Naive B cell (primary cell): Measurements from ENCODE around the gene ROPN1L. TPM values are rescaled to one million over a fixed set of nuclear protein-coding genes. Genes with fewer than 3 reads are reported as not detected.

Experiments
- ATAC-seq, 2 donors: fragments of 150-1000 bp; cut with Tn5 transposase; 2 replicates each; pipeline ENCODE4 v1.10.0; 2021; ENCODE audit warnings: low read depth in 2 of 2, mild to moderate bottlenecking in 2 of 2, moderate library complexity in 2 of 2
- DNase-seq: peaks from one replicate; pipeline ENCODE4 v3.0.0; 2022
- H3K27ac Mint-ChIP-seq, 6 donors: one replicate each; pipeline ENCODE4 v1.8.0; 2020 to 2022; ENCODE audit warnings: mild to moderate bottlenecking in 6 of 6, mixed read lengths in 6 of 6, moderate library complexity in 5 of 6, inconsistent platforms in 2 of 6
- H3K27me3 Mint-ChIP-seq, 3 donors: one replicate each; pipeline ENCODE4 v1.8.0; 2021 to 2022; ENCODE audit warnings: mixed read lengths in 3 of 3, mild to moderate bottlenecking in 1 of 3
- H3K36me3 Mint-ChIP-seq, 2 donors: one replicate each; pipeline ENCODE4 v1.8.0; 2020 to 2022; ENCODE audit warnings: mixed read lengths in 2 of 2, inconsistent platforms in 1 of 2, mild to moderate bottlenecking in 1 of 2
- H3K4me1 Mint-ChIP-seq, 3 donors: one replicate each; pipeline ENCODE4 v1.8.0; 2020 to 2022; ENCODE audit warnings: mixed read lengths in 3 of 3, inconsistent platforms in 1 of 3, mild to moderate bottlenecking in 1 of 3, moderate library complexity in 1 of 3
- H3K4me3 Mint-ChIP-seq, 8 donors: one replicate each; pipeline ENCODE4 v1.8.0; 2020 to 2022; ENCODE audit warnings: mild to moderate bottlenecking in 8 of 8, mixed read lengths in 8 of 8, moderate library complexity in 8 of 8, inconsistent platforms in 2 of 8
- H3K9me3 Mint-ChIP-seq, 7 donors: one replicate each; pipeline ENCODE4 v1.8.0; 2020 to 2022; ENCODE audit warnings: mixed read lengths in 7 of 7, mild to moderate bottlenecking in 5 of 7, inconsistent platforms in 2 of 7, moderate library complexity in 1 of 7
- polyA plus RNA-seq, 6 donors: library from polyadenylated mRNA; unstranded; fragments of 300-500 nt; fragmentation: Illumina TruSeq; gene quantifications; one replicate each; pipeline ENCODE4 v1.2.3, GENCODE V29; 2021; ENCODE audit warnings: low read depth in 6 of 6

Gene ROPN1L
- polyA plus RNA-seq, 6 donors from 2014 or later = 0.58 to 0.70 TPM; not detected in 4

DNA sequence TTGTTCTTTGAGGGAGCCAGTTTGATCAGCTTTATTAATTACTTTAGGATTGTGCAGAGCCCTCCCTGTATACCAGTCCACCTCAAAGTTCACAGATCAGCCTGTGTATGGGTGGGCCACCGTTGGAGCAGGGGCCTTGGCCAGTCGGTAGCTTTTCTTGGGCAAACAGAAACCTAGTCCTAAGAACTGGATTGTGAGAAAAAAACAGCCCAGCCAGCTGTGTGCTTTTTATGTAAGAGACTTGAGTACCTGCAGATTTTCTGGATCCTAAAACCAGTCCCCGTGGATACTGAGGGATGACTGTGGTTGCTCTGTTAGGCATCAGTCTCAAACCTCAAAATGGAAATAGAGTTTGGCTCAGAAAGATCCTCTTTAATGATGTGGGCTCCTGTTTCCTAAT, 24.8 kb upstream of the ROPN1L start:
- Mint-ChIP-seq H3K4me1 (peaks cover 5 to 11% (median 7%) of the 10 kb centered on the region in 3 donors), H3K27ac (no peak overlapping the region), H3K27me3 (no peaks in the 10 kb centered on the region), H3K36me3 (peaks cover 20 to 27% of the 10 kb centered on the region in 2 donors), H3K4me3 (no peak overlapping the region), H3K9me3 (no peaks in the 10 kb centered on the region)
- ATAC-seq (no peak), DNase-seq (no peak)

DNA sequence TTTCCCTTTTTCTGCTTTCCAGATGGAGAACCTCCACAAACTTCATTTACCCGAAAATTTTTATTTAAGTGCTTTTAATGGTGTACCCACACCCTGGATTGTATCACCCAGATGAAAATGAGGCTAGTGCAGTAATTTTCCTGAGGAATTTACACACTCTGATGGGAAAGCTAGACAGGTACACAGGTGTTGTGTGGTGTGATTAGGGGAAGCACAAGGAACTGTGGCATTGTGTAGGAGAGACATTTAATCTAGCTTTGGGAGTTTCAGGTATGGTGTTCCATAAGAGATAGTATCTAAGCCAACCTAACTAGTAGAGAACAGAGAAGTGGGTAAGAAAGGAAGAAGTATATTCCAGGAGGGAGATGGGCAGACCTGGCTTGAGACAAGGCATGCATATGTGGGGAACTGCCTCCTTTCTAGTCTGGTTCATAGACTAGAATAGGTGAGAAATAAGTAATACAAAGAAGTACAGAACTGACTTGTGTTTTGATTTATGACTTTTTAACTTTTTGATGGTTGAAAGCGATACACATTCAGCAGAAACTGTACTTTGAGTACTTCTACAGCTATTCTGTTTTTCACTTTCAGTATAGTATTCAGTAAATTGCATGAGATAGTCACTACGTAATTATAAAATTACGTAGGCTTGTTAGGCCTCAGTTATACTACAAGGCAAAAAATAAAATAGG, 22.9 kb upstream of the ROPN1L start:
- Mint-ChIP-seq H3K4me3 (no peak overlapping the region), H3K27me3 (no peaks in the 10 kb centered on the region), H3K4me1 (peaks cover 16 to 23% (median 21%) of the 10 kb centered on the region in 3 donors), H3K9me3 (no peaks in the 10 kb centered on the region), H3K36me3 (peaks cover 16% of the 10 kb centered on the region in 2 donors), H3K27ac (peak overlapping the region in 1 of 6 donors; percentile 11)
- no peak for ATAC-seq
- DNase-seq = no peak

DNA sequence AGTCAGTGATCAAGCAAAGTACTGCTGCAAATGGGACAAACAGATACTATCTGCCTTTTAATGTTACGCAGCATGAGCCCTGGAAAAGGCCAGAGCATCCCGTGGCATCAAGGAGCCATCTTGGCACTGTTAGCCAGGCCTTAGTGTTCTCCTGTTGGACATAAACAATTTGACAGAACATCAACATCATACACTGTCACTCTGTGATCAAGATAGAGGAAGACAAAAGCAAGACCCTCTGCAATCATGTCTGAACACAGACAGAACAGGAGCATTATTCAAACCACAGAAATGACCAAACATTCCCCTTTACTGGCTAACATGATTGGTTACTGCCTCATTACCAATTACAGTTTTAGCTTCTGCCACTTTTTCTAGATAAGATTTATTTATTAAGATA, 21.2 kb upstream of the ROPN1L start:
- Mint-ChIP-seq H3K27me3 (no peaks in the 10 kb centered on the region), H3K4me3 (no peak overlapping the region), H3K9me3 (no peaks in the 10 kb centered on the region), H3K36me3 (peaks cover 16 to 24% of the 10 kb centered on the region in 2 donors), H3K4me1 (peaks cover 16 to 29% (median 21%) of the 10 kb centered on the region in 3 donors), H3K27ac (peak overlapping the region in 1 of 6 donors; percentile 0)
- DNase-seq (no peak), ATAC-seq (no peak)

DNA sequence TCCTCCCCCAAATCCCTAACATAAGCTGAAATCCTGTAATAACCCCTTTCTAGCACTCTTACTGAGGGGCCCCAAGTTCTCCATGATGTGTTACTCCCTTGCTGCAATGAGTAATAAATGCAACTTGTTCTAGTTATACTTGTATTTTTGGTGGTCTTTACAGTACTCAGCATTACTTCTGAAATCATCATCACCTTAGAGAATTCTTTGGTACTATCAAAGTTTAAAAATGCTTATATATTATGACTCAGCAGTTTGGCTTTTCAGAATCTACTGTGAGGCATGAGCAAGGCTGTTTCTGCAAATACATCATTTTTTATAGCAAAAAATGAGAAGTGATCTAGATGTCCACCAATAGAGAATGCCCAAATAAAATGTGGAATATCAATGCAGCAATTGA, 20.7 kb upstream of the ROPN1L start:
- ATAC-seq = no peak
- H3K4me3 Mint-ChIP-seq = no peak overlapping the region
- H3K27ac Mint-ChIP-seq = peak overlapping the region in 1 of 6 donors; percentile 0
- H3K4me1 Mint-ChIP-seq = peaks cover 16 to 29% (median 21%) of the 10 kb centered on the region in 3 donors
- no peaks in the 10 kb centered on the region for H3K9me3 Mint-ChIP-seq
- H3K27me3 Mint-ChIP-seq = no peaks in the 10 kb centered on the region
- H3K36me3 Mint-ChIP-seq = peaks cover 16 to 26% of the 10 kb centered on the region in 2 donors
- DNase-seq = no peak

DNA sequence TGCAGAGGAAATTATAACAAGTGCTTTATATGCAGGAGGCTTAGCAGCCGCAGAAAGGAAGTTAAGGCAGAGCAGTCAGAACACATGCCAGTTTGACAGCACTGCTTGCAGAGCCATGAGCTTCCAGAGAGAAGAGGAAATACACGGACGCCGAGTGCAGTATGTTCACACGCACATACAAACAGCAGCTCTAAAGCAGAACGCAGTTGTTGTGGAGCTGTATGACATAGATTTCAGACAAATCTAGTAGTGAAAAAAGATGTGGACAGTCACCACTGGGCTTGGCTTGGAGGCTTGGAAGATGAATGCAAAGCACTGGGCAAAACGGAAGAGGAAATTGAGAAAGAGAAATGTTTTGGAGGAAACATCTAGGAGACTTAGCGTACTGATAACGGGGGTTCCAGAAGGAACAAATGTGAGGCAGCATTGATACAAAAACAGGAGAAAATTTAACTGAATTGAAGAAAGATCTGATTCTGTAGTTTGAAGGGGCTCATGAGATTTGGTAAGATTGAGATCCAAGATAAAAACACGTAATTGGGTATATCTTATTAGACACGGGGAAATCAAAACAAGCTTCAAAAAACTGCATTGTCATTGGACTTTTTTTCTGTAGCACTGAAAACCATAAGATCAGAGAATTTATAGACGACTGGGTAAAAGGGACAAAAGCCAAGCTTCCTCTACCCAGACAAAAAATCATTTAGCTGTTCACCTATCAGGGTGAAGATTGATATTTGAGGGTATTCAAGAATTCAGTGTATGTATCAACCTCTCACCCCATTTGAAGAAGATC, 19.6 kb upstream of the ROPN1L start:
- Mint-ChIP-seq H3K4me1 (peaks cover 16 to 29% (median 21%) of the 10 kb centered on the region in 3 donors), H3K27ac (peak overlapping the region in 4 of 6 donors; percentile 6 to 82 (median 50)), H3K4me3 (peak overlapping the region in 2 of 8 donors; percentile 13 to 34), H3K9me3 (no peaks in the 10 kb centered on the region), H3K36me3 (peaks cover 24 to 35% of the 10 kb centered on the region in 2 donors), H3K27me3 (no peaks in the 10 kb centered on the region)
- DNase-seq (peak; percentile 5), ATAC-seq (peak in 1 of 2 donors; percentile 64)

DNA sequence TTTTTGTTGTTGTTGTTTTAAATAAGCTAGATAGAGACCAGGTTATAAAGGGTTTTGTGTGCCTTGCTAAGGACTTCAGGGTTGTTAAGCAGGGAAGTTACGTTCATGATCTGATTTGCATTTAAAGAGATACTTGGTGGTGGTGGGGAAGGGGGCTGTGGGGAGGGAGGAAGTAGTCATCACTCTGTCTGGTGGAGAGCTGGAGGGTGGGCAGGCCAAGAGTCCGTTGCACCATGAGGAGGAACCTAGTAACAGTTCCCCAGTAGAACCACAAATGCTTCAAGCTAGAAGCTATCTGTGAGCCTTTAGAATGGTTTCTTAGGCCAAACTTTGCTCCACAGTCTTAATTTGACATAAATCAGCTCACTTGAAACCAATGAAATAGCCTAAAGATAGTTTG, 18.7 kb upstream of the ROPN1L start:
- H3K4me1 Mint-ChIP-seq = peaks cover 16 to 29% (median 21%) of the 10 kb centered on the region in 3 donors
- H3K9me3 Mint-ChIP-seq = no peaks in the 10 kb centered on the region
- ATAC-seq (peak; percentile 57 to 62), DNase-seq (no peak)
- peak overlapping the region; percentile 27 to 90 (median 57) for H3K27ac Mint-ChIP-seq
- no peaks in the 10 kb centered on the region for H3K27me3 Mint-ChIP-seq
- H3K36me3 Mint-ChIP-seq = peaks cover 31 to 40% of the 10 kb centered on the region in 2 donors
- no peak overlapping the region for H3K4me3 Mint-ChIP-seq

DNA sequence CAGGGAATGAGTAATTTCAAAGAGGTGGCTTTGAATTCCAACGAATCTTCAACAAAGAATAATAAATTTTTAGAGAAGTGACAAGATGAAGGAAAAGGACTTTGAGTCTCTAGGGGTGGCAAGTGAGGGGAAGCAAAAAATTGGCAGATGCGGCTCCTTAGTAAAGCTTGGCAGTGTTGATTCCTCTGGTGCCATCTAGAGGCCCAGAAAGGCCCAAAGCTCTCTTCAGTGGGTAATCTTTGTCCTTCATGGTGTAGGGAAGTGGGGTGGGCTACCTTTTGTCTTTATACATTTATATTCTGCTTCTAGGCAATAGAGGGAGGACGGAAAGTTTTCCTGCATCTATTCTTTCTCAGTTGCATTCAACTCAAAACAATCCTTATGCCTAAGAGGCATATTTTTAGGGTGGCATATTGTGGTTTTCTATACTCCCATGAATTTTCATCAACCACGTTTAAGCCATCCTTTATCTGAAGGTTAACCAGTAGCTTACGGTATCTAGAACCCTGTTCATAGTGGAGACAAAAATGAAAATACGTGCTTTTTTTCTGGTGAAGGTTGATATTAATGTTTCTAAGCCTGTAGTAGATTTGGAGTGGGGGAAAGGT, 17.5 kb upstream of the ROPN1L start:
- H3K36me3 Mint-ChIP-seq = peaks cover 23 to 35% of the 10 kb centered on the region in 2 donors

DNA sequence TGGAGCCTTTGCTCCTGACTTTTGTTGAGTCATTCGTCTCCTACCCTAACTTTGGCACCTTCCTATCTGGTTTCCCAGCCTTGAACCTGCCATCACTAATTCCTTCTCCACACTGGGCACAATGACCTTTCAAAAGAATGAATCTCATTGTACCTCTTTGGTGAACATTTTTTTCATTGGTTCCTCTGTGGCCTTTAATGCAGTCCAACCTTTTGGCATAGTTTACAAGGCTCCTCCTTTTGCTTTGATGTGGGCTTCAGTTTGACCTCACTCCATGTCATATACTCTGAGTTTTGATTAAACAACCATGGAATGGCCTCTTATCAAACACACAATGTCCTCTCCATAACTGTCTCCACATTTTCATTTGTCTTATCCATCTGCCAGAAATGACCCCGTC, 14.5 kb upstream of the ROPN1L start:
- ATAC-seq = no peak
- Mint-ChIP-seq H3K27me3 (no peaks in the 10 kb centered on the region), H3K4me1 (peaks cover 10 to 14% (median 14%) of the 10 kb centered on the region in 3 donors), H3K4me3 (no peak overlapping the region), H3K36me3 (peaks cover 36 to 39% of the 10 kb centered on the region in 2 donors), H3K27ac (no peak overlapping the region), H3K9me3 (no peaks in the 10 kb centered on the region)
- DNase-seq = no peak

More for the DNA sequence above, 17.5 kb upstream of the ROPN1L start:
- peak; percentile 62 to 76 for ATAC-seq
- peaks cover 12 to 29% (median 21%) of the 10 kb centered on the region in 3 donors for H3K4me1 Mint-ChIP-seq
- no peaks in the 10 kb centered on the region for H3K9me3 Mint-ChIP-seq
- H3K27ac Mint-ChIP-seq = peak overlapping the region in 4 of 6 donors; percentile 1 to 59 (median 32)
- H3K27me3 Mint-ChIP-seq = no peaks in the 10 kb centered on the region
- peak; percentile 20 for DNase-seq
- H3K4me3 Mint-ChIP-seq = no peak overlapping the region

DNA sequence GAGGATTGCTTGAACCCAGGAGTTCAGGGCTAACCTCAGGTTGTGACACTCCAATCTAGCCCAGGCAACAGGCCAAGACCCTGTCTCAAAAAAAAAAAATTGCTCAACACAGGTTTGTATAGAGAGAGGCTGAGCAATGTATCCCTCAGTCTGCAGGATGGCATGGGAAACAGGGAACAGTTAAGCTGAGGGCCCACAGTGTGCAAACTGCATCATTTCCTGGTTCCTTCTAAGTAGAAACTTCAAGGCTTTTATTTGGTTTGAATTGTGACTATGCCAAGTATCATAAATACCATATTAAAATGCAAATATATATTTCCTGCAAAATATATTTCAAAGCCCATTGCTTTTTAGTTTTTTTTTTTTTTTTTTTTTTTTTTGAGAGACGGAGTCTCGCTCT, 13.7 kb upstream of the ROPN1L start:
- Mint-ChIP-seq H3K9me3 (no peaks in the 10 kb centered on the region), H3K27me3 (no peaks in the 10 kb centered on the region), H3K36me3 (peaks cover 40 to 45% of the 10 kb centered on the region in 2 donors), H3K4me3 (no peak overlapping the region), H3K4me1 (peaks cover 2 to 13% (median 12%) of the 10 kb centered on the region in 3 donors), H3K27ac (no peak overlapping the region)
- DNase-seq (no peak), ATAC-seq (no peak)

DNA sequence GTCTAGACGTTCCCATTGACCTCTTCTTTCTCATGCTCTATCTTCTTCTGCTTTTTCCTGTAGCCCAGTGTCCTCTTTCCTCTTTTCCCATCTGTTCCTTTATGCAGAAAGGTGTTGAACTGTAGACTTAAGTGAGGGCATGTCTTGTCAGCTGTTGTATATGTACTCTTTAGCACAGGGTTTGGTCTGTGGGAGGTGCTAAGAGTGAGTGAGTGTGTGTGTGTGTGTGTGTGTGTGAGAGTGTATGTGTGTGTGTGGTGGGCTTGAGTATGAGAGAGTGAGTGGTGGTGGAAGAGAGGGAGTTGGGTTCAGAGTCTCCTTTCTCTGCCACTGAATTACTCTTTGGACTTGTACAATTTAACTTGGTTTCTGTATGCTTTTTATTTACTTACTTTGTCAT, 10.3 kb upstream of the ROPN1L start:
- Mint-ChIP-seq H3K9me3 (no peaks in the 10 kb centered on the region), H3K4me3 (no peak overlapping the region), H3K27me3 (no peaks in the 10 kb centered on the region), H3K4me1 (peaks cover 0 to 11% (median 5%) of the 10 kb centered on the region in 3 donors), H3K36me3 (peaks cover 32 to 50% of the 10 kb centered on the region in 2 donors), H3K27ac (peak overlapping the region in 2 of 6 donors; percentile 4 to 53)
- DNase-seq (no peak), ATAC-seq (no peak)

DNA sequence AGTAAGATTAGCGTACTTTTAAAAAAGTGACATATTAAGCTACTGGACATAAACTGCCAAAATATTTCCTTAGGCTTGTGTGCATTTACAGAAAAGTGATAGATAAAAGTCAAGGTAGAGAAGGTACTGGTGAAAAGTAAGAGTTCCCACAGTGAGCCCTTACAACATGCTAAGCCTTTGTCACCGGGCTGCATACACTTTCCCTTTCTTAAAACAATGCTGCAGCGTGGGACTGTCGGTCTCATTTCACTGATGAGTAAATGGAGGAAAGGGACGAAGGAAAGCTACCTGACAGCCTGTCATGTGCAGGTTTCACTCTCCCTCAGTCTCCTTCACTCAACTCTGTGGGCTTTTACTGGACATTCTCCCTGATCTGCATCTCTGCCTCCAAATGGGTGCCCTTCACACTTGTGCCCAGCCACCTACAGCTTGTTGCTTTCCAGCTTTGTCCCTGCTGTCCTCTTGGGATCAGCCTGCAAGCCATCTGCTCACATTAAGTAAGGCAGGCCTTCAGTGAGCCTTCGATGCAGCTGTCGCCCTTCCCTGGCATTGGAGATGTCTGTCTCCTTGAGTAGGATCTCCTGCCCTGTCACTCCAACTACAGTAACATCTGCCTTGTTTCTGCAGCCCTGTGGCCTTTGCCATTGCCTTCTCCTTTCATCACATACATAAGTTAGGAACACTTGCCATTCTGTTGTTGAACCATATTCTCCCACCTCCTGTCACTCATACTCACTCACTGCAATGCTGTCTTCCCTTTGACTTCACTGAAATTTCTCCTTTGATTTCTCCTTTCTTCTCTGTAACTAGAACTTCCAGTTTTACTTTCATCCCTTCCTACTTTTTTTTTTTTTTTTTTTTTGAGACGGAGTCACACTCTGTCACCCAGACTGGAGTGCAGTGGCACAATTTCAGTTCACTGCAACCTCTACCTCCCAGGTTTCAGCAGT, 9.3 kb upstream of the ROPN1L start:
- no peak for DNase-seq
- ATAC-seq = no peak
- H3K9me3 Mint-ChIP-seq = no peaks in the 10 kb centered on the region
- no peak overlapping the region for H3K4me3 Mint-ChIP-seq
- H3K27me3 Mint-ChIP-seq = no peaks in the 10 kb centered on the region
- H3K27ac Mint-ChIP-seq = peak overlapping the region in 2 of 6 donors; percentile 9 to 69
- peaks cover 0 to 11% (median 5%) of the 10 kb centered on the region in 3 donors for H3K4me1 Mint-ChIP-seq
- peaks cover 26 to 41% of the 10 kb centered on the region in 2 donors for H3K36me3 Mint-ChIP-seq

DNA sequence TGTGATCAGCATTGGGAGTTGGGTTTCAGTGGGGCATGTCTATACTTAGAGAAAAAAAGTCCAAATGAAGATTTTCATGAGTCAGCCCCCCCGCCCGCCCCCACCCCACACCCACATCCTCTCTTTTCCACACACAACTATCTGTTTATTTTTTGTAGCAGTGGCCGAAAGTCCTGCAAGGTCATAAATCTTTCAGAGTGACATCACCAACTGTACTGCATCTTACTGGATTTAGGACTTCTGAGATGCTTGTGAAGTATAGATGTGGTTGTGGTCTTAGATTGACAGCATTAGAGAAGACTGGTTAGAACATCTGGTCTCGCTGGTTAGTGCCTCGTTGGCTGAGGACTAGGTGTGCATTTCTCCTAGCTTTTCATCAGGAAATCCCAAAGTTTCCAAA, 7.3 kb upstream of the ROPN1L start:
- no peaks in the 10 kb centered on the region for H3K9me3 Mint-ChIP-seq
- H3K36me3 Mint-ChIP-seq = peaks cover 23 to 36% of the 10 kb centered on the region in 2 donors

More for the DNA sequence above, 7.3 kb upstream of the ROPN1L start:
- no peak overlapping the region for H3K27ac Mint-ChIP-seq
- DNase-seq = no peak
- no peak for ATAC-seq
- no peaks in the 10 kb centered on the region for H3K27me3 Mint-ChIP-seq
- H3K4me3 Mint-ChIP-seq = no peak overlapping the region
- peaks cover 0 to 11% (median 5%) of the 10 kb centered on the region in 3 donors for H3K4me1 Mint-ChIP-seq
